ENCODE measurements around the gene CPEB3.
"Not testable (repeated sequence)": the region's sequence is repeated elsewhere in the genome, so short reads cannot be mapped to it uniquely, and the experiment has no call there.

The CPEB3 gene

GRCh38 chr10:92222603-92223262, 68.1 kb downstream of the CPEB3 start:
- DNase-seq (ENCODE audit: extremely low spot score), result no peak
- TF ChIP-seq, protein P1, sequence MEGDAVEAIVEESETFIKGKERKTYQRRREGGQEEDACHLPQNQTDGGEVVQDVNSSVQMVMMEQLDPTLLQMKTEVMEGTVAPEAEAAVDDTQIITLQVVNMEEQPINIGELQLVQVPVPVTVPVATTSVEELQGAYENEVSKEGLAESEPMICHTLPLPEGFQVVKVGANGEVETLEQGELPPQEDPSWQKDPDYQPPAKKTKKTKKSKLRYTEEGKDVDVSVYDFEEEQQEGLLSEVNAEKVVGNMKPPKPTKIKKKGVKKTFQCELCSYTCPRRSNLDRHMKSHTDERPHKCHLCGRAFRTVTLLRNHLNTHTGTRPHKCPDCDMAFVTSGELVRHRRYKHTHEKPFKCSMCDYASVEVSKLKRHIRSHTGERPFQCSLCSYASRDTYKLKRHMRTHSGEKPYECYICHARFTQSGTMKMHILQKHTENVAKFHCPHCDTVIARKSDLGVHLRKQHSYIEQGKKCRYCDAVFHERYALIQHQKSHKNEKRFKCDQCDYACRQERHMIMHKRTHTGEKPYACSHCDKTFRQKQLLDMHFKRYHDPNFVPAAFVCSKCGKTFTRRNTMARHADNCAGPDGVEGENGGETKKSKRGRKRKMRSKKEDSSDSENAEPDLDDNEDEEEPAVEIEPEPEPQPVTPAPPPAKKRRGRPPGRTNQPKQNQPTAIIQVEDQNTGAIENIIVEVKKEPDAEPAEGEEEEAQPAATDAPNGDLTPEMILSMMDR (IDR thresholded peaks at IDR 0.05; ENCODE audit: control extremely low read depth, extremely low read depth, low read depth, missing control alignments), result no peak
- ChIA-PET POLR2A (interaction anchor here (0.6 kb wide), 1 partner anchor 158 kb away, joined by 6 read pairs; no protein-coding TSS in a partner anchor), CTCF (interaction anchor here (1.6 kb wide), 1 partner anchor 9 kb away, joined by 4 read pairs; no protein-coding TSS in a partner anchor)

DNA sequence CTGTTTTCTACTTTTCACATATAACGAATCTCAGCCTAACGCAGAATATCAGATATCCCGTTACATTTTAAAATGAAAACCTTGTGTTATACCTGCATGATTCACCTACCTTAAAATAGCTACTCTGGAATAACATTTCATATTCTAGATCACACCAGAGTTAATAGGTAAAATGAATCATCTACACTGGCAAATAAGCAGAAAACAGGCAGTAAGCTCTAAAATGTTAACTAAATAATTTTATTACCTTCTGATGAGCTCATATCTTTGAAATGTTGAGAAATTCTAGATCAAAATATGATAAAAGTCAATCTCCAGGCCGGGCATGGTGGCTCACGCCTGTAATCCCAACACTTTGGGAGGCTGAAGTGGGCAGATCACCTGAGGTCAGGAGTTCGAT, 71.3 kb downstream of the CPEB3 start:
- DNase-seq (ENCODE audit: extremely low spot score), result no peak
- CTCF ChIA-PET, result interaction anchor here (0.8 to 1.2 kb wide), 4 partner anchors 8 to 67 kb away, joined by 3 read pairs; no protein-coding TSS in a partner anchor
- POLR2A ChIA-PET, result no interaction called here
- TF ChIP-seq, protein P1 (IDR thresholded peaks at IDR 0.05; ENCODE audit: control extremely low read depth, extremely low read depth, low read depth, missing control alignments), result no peak

GRCh38 chr10:92218569-92218968, 72.3 kb downstream of the CPEB3 start:
- CTCF ChIA-PET, result interaction anchor here (1.2 kb wide), 1 partner anchor 7 kb away, joined by 3 read pairs; no protein-coding TSS in a partner anchor
- POLR2A ChIA-PET, result no interaction called here
- TF ChIP-seq, protein P1 (IDR thresholded peaks at IDR 0.05; ENCODE audit: control extremely low read depth, extremely low read depth, low read depth, missing control alignments), result no peak
- DNase-seq (ENCODE audit: extremely low spot score), result no peak

- POLR2A ChIA-PET; DNase-seq (ENCODE audit: extremely low spot score): not testable (repeated sequence)
- CTCF ChIA-PET, result interaction anchor here (0.9 to 1.1 kb wide), 2 partner anchors 10 to 59 kb away, joined by 3 read pairs; no protein-coding TSS in a partner anchor
Measured at GRCh38 chr10:92216608-92217007, 74.3 kb downstream of the CPEB3 start.

GRCh38 chr10:92215222-92215621, 75.7 kb downstream of the CPEB3 start:
- DNase-seq (ENCODE audit: extremely low spot score); CTCF ChIA-PET; POLR2A ChIA-PET: not testable (repeated sequence)

DNA sequence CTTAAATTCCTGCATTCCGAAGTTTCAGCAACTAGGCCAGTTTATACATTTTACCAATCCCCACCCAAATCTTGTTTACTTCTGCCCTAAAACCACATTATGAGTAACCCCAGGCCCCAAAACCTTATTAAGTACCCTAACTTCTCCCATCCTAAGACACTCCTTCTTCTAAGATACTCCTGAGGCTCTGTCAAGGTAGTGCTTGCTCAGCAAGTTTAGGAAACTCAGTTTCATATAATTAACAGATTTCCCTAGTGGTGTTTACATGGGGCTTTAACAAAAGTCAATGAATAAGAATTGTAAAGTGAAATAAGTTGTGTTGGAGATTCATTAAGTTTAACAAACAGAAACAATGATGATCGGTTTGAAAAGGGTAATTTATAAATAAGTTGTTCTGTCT, 77.8 kb downstream of the CPEB3 start:
- ChIA-PET CTCF (no interaction called here), POLR2A (no interaction called here)
- no peak for DNase-seq (ENCODE audit: extremely low spot score)
- TF ChIP-seq, protein P1 (IDR thresholded peaks at IDR 0.05; ENCODE audit: control extremely low read depth, extremely low read depth, low read depth, missing control alignments), result no peak

GRCh38 chr10:92208736-92209135, 82.1 kb downstream of the CPEB3 start:
- no peak for DNase-seq (ENCODE audit: extremely low spot score)
- ChIA-PET POLR2A (interaction anchor here (0.6 kb wide), 1 partner anchor 53 kb away, joined by 5 read pairs; no protein-coding TSS in a partner anchor), CTCF (interaction anchor here (1.0 to 1.4 kb wide), 4 partner anchors 27 to 124 kb away, joined by 3 to 4 read pairs (median 3); no protein-coding TSS in a partner anchor)
- TF ChIP-seq, protein P1 (IDR thresholded peaks at IDR 0.05; ENCODE audit: control extremely low read depth, extremely low read depth, low read depth, missing control alignments), result no peak
